Measurements from ENCODE around the gene HSDL2. TPM values are rescaled to one million over a fixed set of nuclear protein-coding genes. Genes with fewer than 3 reads are reported as not detected.
A peak's percentile ranks its signal among the peaks of the same experiment; 100 is the strongest.

The HSDL2 gene
- total RNA-seq: 55.3 TPM
- long read RNA-seq, transcript HSDL2-202 (11 exons, 3,350 nt): major isoform, 63 of 83 reads
- long read RNA-seq, partial matches to known transcripts: 5 of 83 reads
- long read RNA-seq, other reads (novel, unspliced or antisense): 13 of 83 reads

DNA sequence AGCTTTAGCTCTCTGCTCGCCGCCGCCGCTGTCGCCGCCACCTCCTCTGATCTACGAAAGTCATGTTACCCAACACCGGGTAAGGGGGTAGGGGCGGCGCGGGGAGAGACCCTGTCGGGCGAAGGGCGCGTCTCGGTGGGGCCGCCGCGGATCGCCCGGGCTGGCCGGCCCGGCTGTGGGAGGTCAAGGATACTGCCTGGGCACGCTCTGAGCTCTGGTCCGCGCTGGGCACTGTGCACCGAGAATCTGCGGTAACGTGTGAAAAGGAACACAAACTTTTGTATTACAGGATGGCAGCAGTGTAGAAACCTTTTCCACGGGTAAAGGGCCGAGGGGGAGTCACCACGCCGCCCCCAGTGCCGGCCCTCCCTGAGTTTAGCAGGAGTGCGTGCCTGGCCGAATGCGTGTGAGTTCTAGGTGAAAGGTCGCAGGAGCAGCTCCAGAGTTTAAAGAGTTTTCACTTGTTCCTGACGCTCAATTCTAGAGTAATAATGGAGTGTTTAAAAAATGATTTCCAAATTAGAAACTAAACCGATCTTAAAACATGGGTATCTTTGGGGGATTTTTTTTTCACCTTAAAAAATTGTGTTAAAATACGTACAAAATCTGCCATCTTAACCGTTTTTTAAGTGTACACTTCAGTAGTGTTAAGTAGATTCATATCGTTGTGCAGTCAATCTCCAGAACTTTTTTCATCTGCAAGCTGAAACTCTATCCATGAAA, at the start of gene HSDL2:
Gene HSDL2 (plus strand): TSS at position 7 of the 723 bp plus-strand sequence. CDS start 56 bp downstream, at position 63.
- no peak for DNase-seq
- Histone ChIP-seq H3K27me3 (ENCODE audit: low read depth) (no peaks in the 10 kb centered on the region), H3K36me3 (no peaks in the 10 kb centered on the region), H3K27ac (peak within 1 kb of the TSS; percentile 99), H3K4me1 (peaks cover 56% of the 10 kb centered on the region), H3K9me3 (no peaks in the 10 kb centered on the region), H3K4me3 (peak within 1 kb of the TSS; percentile 82)
- TF ChIP-seq CTCF (IDR thresholded peaks at IDR 0.05): no peak
- intact Hi-C loops (cut with DNase I): no loop called here
- peak; percentile 65 to 68 for ATAC-seq

- Histone ChIP-seq H3K27ac (no peak overlapping the region), H3K27me3 (ENCODE audit: low read depth) (no peaks in the 10 kb centered on the region), H3K36me3 (no peaks in the 10 kb centered on the region), H3K4me3 (peak overlapping the region; percentile 84), H3K9me3 (no peaks in the 10 kb centered on the region), H3K4me1 (peaks cover 46% of the 10 kb centered on the region)
- no peak for ATAC-seq
- no peak for TF ChIP-seq CTCF (IDR thresholded peaks at IDR 0.05)
- DNase-seq: no peak
- intact Hi-C loops (cut with DNase I): no loop called here
Observed at GRCh38 chr9:112331674-112331952, 48.3 kb upstream of the HSDL2 start.

DNA sequence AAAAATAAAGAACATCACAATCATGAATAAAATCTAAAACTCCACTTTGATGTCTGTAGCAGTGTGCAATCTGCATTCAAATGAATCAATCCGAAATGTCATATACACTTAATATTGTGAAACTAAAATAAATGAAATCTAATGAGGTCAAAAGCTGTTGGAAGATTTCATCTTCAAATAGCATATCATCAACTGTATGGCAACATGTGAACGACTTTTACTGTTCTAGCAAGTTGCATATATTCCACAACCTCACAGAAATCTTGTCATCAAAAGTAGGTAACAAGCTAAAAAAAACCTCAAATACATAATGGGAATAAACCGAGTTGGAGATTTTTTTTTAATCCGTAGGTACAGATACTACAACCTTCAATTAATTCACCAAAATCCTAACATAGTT, 47.7 kb upstream of the HSDL2 start:
- peak overlapping the region; percentile 99 for H3K27ac ChIP-seq
- DNase-seq (no peak), ATAC-seq (no peak)
- no peak for TF ChIP-seq CTCF (IDR thresholded peaks at IDR 0.05)
- no peaks in the 10 kb centered on the region for H3K9me3 ChIP-seq
- peaks cover 40% of the 10 kb centered on the region for H3K4me1 ChIP-seq
- peak overlapping the region; percentile 84 for H3K4me3 ChIP-seq
- no peaks in the 10 kb centered on the region for H3K27me3 ChIP-seq (ENCODE audit: low read depth)
- no peaks in the 10 kb centered on the region for H3K36me3 ChIP-seq
- intact Hi-C loops (cut with DNase I): no loop called here

- H3K4me1 ChIP-seq: peaks cover 37% of the 10 kb centered on the region
- no peak for DNase-seq
Observed at GRCh38 chr9:112332674-112332976, 47.3 kb upstream of the HSDL2 start.

GRCh38 chr9:112332977-112333638, 46.8 kb upstream of the HSDL2 start, which contains the start of gene PTBP3:
TSS of gene PTBP3 (minus strand) at chr9:112333619. CDS start at chr9:112297865, 35,754 bp downstream.
- no peaks in the 10 kb centered on the region for H3K36me3 ChIP-seq
- H3K27ac ChIP-seq: peak within 1 kb of the TSS; percentile 99
- no peaks in the 10 kb centered on the region for H3K27me3 ChIP-seq (ENCODE audit: low read depth)
- ATAC-seq: peak; percentile 86 to 89
- intact Hi-C loops (cut with DNase I): no loop called here
- H3K9me3 ChIP-seq: no peaks in the 10 kb centered on the region
- H3K4me3 ChIP-seq: peak within 1 kb of the TSS; percentile 84
- peaks cover 32% of the 10 kb centered on the region for H3K4me1 ChIP-seq
- TF ChIP-seq CTCF (IDR thresholded peaks at IDR 0.05): no peak
- peak; percentile 90 for DNase-seq

More at GRCh38 chr9:112332674-112332976, 47.3 kb upstream of the HSDL2 start:
- peak; percentile 10 for TF ChIP-seq CTCF (IDR thresholded peaks at IDR 0.05)
- peak overlapping the region; percentile 84 for H3K4me3 ChIP-seq
- no peaks in the 10 kb centered on the region for H3K36me3 ChIP-seq
- H3K27ac ChIP-seq: peak overlapping the region; percentile 99
- intact Hi-C loops (cut with DNase I): no loop called here
- no peaks in the 10 kb centered on the region for H3K9me3 ChIP-seq
- no peak for ATAC-seq
- H3K27me3 ChIP-seq (ENCODE audit: low read depth): no peaks in the 10 kb centered on the region
